ENCODE measurements around the gene MVB12B.

DNA sequence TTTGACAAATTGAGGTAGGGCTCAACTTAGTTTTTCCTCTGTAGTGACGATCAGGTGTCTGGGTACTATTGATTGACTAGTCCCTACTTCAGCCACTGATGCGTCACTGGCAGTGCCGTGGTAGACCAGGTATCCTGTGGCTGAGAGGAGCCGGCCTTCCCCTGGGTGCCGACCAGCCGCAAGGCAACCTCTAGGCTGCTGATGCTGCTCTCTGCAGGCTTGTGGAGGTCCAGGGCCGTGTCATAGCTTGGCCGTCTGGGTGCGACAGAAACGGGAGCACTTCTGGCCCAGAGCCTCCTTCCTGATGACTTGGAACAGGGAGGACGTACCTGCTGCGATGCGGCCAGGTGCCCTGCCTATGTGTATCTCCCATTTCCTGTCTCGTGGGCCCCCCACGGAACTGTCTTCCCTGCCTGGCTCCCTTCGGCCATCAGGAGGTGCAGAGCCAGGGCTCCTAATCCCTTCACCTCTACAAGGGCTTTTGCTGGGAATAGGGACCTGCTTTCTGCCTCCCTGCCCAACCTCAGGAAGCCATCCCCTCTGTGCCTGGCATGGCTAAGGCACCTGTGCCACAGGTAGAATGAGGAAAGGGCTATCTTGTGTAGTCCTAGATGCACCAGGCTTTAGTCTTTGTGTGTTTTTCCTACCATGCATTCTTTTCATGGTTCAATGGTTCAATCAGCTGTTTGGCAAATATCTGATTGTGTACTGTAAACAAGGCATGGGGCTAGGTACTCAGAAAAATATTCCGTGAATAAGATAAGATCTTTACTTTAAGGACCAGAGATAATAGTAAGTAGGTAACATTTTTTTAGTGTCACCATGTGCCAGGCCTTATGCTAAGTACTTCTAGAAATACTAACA is 44.6 kb downstream of the MVB12B start:
- no peak for TF ChIP-seq EZH2 (IDR thresholded peaks at IDR 0.05; ENCODE audit: low read length, missing control alignments)
- TF ChIP-seq, protein P1, sequence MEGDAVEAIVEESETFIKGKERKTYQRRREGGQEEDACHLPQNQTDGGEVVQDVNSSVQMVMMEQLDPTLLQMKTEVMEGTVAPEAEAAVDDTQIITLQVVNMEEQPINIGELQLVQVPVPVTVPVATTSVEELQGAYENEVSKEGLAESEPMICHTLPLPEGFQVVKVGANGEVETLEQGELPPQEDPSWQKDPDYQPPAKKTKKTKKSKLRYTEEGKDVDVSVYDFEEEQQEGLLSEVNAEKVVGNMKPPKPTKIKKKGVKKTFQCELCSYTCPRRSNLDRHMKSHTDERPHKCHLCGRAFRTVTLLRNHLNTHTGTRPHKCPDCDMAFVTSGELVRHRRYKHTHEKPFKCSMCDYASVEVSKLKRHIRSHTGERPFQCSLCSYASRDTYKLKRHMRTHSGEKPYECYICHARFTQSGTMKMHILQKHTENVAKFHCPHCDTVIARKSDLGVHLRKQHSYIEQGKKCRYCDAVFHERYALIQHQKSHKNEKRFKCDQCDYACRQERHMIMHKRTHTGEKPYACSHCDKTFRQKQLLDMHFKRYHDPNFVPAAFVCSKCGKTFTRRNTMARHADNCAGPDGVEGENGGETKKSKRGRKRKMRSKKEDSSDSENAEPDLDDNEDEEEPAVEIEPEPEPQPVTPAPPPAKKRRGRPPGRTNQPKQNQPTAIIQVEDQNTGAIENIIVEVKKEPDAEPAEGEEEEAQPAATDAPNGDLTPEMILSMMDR (conservative IDR thresholded peaks at IDR 0.05 in 1 of 2, IDR thresholded peaks at IDR 0.05 in 1 of 2; ENCODE audit: low read depth in 1 of 2, low read length in 2 of 2): no peak

Measured in fibroblast of lung (primary cell).